Measurements from ENCODE around the gene IWS1.

Gene IWS1

GRCh38 chr2:127490283-127490682 is 36.0 kb downstream of the IWS1 start:
- no peak overlapping the region for H3K4me3 ChIP-seq (ENCODE audit: low read length)
- no peak for DNase-seq (ENCODE audit: low read depth)
- TF ChIP-seq CTCF (conservative IDR thresholded peaks at IDR 0.05; ENCODE audit: low read length): no peak

DNA sequence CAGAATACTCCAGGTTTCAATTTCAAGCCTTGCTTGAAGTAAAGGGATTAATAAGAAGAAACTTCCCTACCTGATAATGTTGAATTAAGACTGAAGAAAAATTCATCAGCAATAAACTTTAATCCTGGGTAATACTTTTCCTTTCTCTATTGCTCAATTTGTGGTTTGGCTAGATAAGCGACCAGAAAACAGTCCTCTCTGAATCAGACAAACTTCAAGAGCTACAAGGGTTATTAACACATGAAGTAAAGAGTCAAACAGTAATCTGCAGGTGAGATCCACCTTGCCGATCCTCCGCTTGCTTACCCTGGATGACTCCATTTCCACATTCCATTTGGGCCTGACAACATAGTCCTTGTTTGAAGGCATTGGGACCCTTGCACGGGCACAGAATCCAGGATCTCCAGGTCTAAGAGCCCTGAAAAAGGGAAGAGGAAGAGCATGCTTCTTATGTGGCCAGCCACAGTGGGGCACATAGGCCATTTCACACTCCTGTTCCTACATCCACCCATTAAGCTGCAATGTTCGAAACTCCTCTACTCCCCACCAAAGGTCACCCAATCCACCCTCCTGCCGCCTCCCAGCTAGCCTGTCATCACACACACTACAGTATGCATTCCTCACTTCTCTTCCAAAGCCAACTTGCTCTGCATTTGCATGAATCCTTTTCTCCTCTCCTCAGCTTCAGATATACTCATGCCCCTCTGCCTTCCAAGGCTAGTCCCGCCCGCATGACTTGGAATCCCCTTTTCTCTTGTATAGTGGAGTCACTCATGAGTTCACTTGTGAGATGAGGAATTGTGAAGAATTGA is 39.8 kb downstream of the IWS1 start:
- no peak overlapping the region for H3K4me3 ChIP-seq (ENCODE audit: low read length)
- DNase-seq (ENCODE audit: low read depth): peak; percentile 32
- no peak for TF ChIP-seq CTCF (conservative IDR thresholded peaks at IDR 0.05; ENCODE audit: low read length)

- no peak for TF ChIP-seq CTCF (conservative IDR thresholded peaks at IDR 0.05; ENCODE audit: low read length)
Observed at GRCh38 chr2:127485694-127486071, 40.6 kb downstream of the IWS1 start.

GRCh38 chr2:127485051-127485693 is 41.1 kb downstream of the IWS1 start:
- no peak for TF ChIP-seq CTCF (conservative IDR thresholded peaks at IDR 0.05; ENCODE audit: low read length)
- no peak overlapping the region for H3K4me3 ChIP-seq (ENCODE audit: low read length)
- no peak for DNase-seq (ENCODE audit: low read depth)

More at GRCh38 chr2:127485694-127486071, 40.6 kb downstream of the IWS1 start:
- DNase-seq (ENCODE audit: low read depth): no peak
- H3K4me3 ChIP-seq (ENCODE audit: low read length): no peak overlapping the region

DNA sequence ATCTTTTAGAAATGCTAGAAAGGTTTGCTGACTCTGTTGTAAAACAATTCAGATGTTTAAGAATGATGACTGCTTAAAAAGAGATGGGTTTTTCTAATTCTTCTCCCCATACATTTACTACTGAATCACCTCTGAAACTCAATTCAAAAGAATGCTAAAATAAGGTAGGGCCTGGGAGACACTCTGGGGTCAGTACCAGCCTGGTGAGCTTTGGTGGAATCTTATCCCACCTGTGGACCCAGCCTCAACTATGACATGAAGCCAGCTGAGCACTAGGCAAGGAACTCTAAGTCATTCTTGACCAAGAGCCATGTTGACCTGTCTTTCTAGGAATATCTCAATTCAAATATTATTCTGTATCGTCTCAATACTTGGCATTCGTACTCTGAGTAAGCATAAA is 44.3 kb downstream of the IWS1 start:
- DNase-seq (ENCODE audit: low read depth): no peak
- no peak for TF ChIP-seq CTCF (conservative IDR thresholded peaks at IDR 0.05; ENCODE audit: low read length)
- no peak overlapping the region for H3K4me3 ChIP-seq (ENCODE audit: low read length)

DNA sequence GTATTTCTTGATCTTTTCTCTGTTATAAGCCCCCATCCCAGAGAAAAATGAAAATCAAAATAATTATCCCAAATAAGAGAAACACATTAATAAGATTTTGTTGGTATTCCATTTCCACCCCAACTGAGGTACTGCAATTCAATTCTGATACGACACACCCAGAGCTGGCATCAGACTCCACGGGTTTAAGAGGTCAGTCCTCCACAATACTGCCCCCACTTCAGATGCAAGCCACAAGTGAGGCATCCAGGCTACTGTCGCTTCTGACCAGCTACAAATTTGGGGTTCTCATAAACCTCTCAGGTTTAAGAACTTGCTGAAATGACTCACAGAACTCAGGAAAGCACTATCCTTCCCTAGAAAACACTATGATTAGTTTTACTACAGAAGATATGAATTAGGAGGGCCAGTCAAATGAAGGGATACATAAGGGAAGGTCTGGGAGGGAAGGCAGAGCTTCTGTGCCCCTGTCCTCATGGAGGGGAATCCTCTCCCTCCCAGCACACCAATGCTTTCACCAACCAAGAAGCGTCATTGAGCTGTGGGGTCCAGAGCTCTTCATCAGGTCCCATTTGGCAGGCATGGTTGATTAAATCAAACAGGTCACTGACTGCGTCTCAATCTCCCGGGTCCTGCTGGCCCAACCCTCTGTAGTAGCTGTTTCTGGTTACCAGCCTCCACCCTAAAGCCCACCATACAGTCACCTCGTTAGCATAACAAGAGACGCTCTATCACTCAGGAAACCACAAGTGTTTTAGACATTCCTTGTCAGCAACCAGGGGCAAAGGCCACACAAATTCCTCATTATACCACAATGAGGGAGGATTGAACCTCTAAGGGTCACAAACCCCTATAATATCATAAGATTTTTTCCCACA is 46.2 kb downstream of the IWS1 start:
- no peak for TF ChIP-seq CTCF (conservative IDR thresholded peaks at IDR 0.05; ENCODE audit: low read length)
- no peak for DNase-seq (ENCODE audit: low read depth)
- H3K4me3 ChIP-seq (ENCODE audit: low read length): no peak overlapping the region

Data from AG10803 (cell line).